HepG2 (cell line): Measurements from ENCODE around the gene HOXC10. TPM values are rescaled to one million over a fixed set of nuclear protein-coding genes. Genes with fewer than 3 reads are reported as not detected.

Experiments
- ATAC-seq: fragments of 200-7000 bp; cut with Tn5 transposase; 3 replicates; pipeline ENCODE4 v1.9.1; 2020; ENCODE audit warnings: mild to moderate bottlenecking, moderate library complexity
- BruUV-seq: library from RNA; stranded (reverse); fragments of 400-500 nt; replicated peaks from 2 replicates; lab custom pipeline; 2021; lab: Mats Ljungman, UMichigan
- CTCF ChIA-PET: fragments of 300-600 bp; formaldehyde crosslinking; extraction: SDS; loops from one replicate; lab custom pipeline; 2021; ENCODE audit warnings: low total read pairs, inconsistent platforms, low intra/inter-chr PET ratio; lab: Yijun Ruan, JAX
- POLR2A ChIA-PET: fragments of 350-600 bp; sonication (Branson Sonifier 250); formaldehyde crosslinking; loops from one replicate; lab custom pipeline; 2020; ENCODE audit warnings: antibody characterized with exemption, inconsistent platforms; lab: Yijun Ruan, JAX
- DNase-seq: peaks from one replicate; pipeline ENCODE4 v3.0.0-alpha.2; 2015; ENCODE audit warnings: low spot score
- FAIRE-seq: peaks from 3 replicates; lab custom pipeline; 2011; peaks lifted over from hg19 to GRCh38; lab: Jason Lieb, UNC
- H2AFZ ChIP-seq: one replicate; pipeline ENCODE4 v1.6.1; 2011; ENCODE audit warnings: low read length, inconsistent platforms
- H3K27ac ChIP-seq: fragments of 300-600 bp; 3 replicates; pipeline ENCODE4 v1.8.0; 2011; ENCODE audit warnings: mixed run types, mild to moderate bottlenecking, mixed read lengths, low read length, inconsistent platforms; ENCODE audit not compliant: insufficient read depth; ENCODE audit errors: extremely low read length
- H3K27me3 ChIP-seq, 2 experiments: fragments of 200-600 bp in 1 of 2; 2 replicates in 1 of 2; 3 replicates in 1 of 2; pipeline versions ENCODE4 v1.6.0 to v1.8.0; 2011; ENCODE audit warnings: low read length in 2 of 2, mild to moderate bottlenecking in 2 of 2, moderate library complexity in 2 of 2, inconsistent platforms in 1 of 2; ENCODE audit not compliant: insufficient read depth in 2 of 2, control insufficient read depth in 1 of 2
- H3K36me3 ChIP-seq, 2 experiments: fragments of 200-600 bp in 1 of 2; replicated peaks in 1 of 2; 2 replicates in 1 of 2; 3 replicates in 1 of 2; pipeline versions ENCODE4 v1.5.1 to v1.8.0; 2011; ENCODE audit warnings: low read length in 2 of 2, inconsistent platforms in 1 of 2; ENCODE audit not compliant: insufficient read depth in 2 of 2, control insufficient read depth in 1 of 2
- H3K4me1 ChIP-seq: 2 replicates; pipeline ENCODE4 v1.5.1; 2012; ENCODE audit warnings: low read length, inconsistent platforms; ENCODE audit not compliant: insufficient read depth
- H3K4me2 ChIP-seq: 2 replicates; pipeline ENCODE4 v1.6.0; 2011; ENCODE audit warnings: low read depth, low read length, inconsistent platforms
- H3K4me3 ChIP-seq, 3 experiments: fragments of 200-600 bp in 1 of 3; sonication (generic), shearing (Covaris generic) in 1 of 3; replicated peaks in 1 of 3; 2 replicates each; pipeline ENCODE4 v1.5.1; 2011 to 2016; ENCODE audit warnings: low read length in 3 of 3, inconsistent platforms in 2 of 3, low read depth in 2 of 3, mild to moderate bottlenecking in 2 of 3, control low read depth in 1 of 3, mixed read lengths in 1 of 3; ENCODE audit not compliant: insufficient read depth in 1 of 3
- H3K79me2 ChIP-seq: one replicate; pipeline ENCODE4 v1.6.1; 2011; ENCODE audit warnings: low read length, inconsistent platforms; ENCODE audit not compliant: insufficient read depth
- H3K9ac ChIP-seq: 2 replicates; pipeline ENCODE4 v1.6.0; 2011; ENCODE audit warnings: mild to moderate bottlenecking, low read depth, low read length, inconsistent platforms; ENCODE audit not compliant: insufficient read depth
- H3K9me3 ChIP-seq: 2 replicates; pipeline ENCODE4 v1.5.1; 2012; ENCODE audit warnings: mild to moderate bottlenecking, low read length
- H4K20me1 ChIP-seq: 2 replicates; pipeline ENCODE4 v1.6.0; 2011; ENCODE audit warnings: inconsistent platforms, mild to moderate bottlenecking, low read length, moderate library complexity; ENCODE audit not compliant: insufficient read depth
- ARNTL ChIP-seq: sonication (generic); formaldehyde crosslinking; IDR thresholded peaks from 2 replicates; pipeline ENCODE4 v1.4.0; 2020; ENCODE audit warnings: mild to moderate bottlenecking, missing genetic modification reagents
- BORCS8-MEF2B ChIP-seq: sonication (generic); formaldehyde crosslinking; IDR thresholded peaks from 2 replicates; pipeline ENCODE4 v1.8.0; 2022; ENCODE audit warnings: mild to moderate bottlenecking, missing genetic modification reagents
- CBX5 ChIP-seq: sonication (generic); formaldehyde crosslinking; IDR thresholded peaks from 2 replicates; pipeline ENCODE4 v1.4.0; 2020; ENCODE audit warnings: missing genetic modification reagents, borderline replicate concordance
- DBP ChIP-seq: sonication (generic); formaldehyde crosslinking; IDR thresholded peaks from 2 replicates; pipeline ENCODE4 v1.4.0; 2020; ENCODE audit warnings: missing genetic modification reagents; ENCODE audit errors: not compliant biosample characterization
- DR1 ChIP-seq: sonication (generic); formaldehyde crosslinking; IDR thresholded peaks from 2 replicates; pipeline ENCODE4 v1.8.0; 2021; ENCODE audit warnings: mild to moderate bottlenecking, missing genetic modification reagents, inconsistent platforms
- GATAD2A ChIP-seq: IDR thresholded peaks from 2 replicates; pipeline ENCODE4 v1.6.1; 2016
- GZF1 ChIP-seq: sonication (generic); formaldehyde crosslinking; IDR thresholded peaks from 2 replicates; pipeline ENCODE4 v1.5.1; 2020; ENCODE audit warnings: mild to moderate bottlenecking, missing genetic modification reagents
- MYC ChIP-seq: sonication (generic); formaldehyde crosslinking; IDR thresholded peaks from 2 replicates; pipeline ENCODE4 v1.9.0; 2021; ENCODE audit warnings: missing genetic modification reagents, borderline replicate concordance
- NFE2 ChIP-seq: sonication (generic); formaldehyde crosslinking; IDR thresholded peaks from 2 replicates; pipeline ENCODE4 v1.4.0; 2020; ENCODE audit warnings: missing genetic modification reagents
- ZMAT5 ChIP-seq: sonication (generic); formaldehyde crosslinking; IDR thresholded peaks from 2 replicates; pipeline ENCODE4 v1.5.0; 2020; ENCODE audit warnings: mild to moderate bottlenecking, low read depth, missing genetic modification reagents, borderline replicate concordance
- ZNF577 ChIP-seq: sonication (generic); formaldehyde crosslinking; IDR thresholded peaks from 2 replicates; pipeline ENCODE4 v1.4.0; 2020; ENCODE audit warnings: mild to moderate bottlenecking, low read depth, missing genetic modification reagents, borderline replicate concordance
- WGBS: methylation state at CpG from one replicate; pipeline ENCODE4 v1.1.6; 2017; ENCODE audit warnings: low lambda C conversion rate; 5-methylcytosine and 5-hydroxymethylcytosine counted together
- in situ Hi-C: cut with HindIII; loops from 2 replicates; pipeline ENCODE4 v1.10.0; 2017; ENCODE audit warnings: low pct_unique_long_range_greater_than_20kb; ENCODE audit not compliant: extremely low pct_ligation_motif_present
- intact Hi-C: fragments of 100-400 bp; cut with micrococcal nuclease; formaldehyde crosslinking; loops from one replicate; pipeline ENCODE4 v1.10.0; 2022; ENCODE audit not compliant: unreplicated experiment
- polyA plus RNA-seq, 8 experiments: library from polyadenylated mRNA; depleted of rRNA in 3 of 8; stranded (reverse) in 7 of 8; unstranded in 1 of 8; fragments of >200 nt; fragmentation: Illumina TruSeq in 4 of 8; extraction: Trizol in 4 of 8; gene quantifications; 2 replicates each; pipeline versions ENCODE4 v1.2.1 to v1.2.3, GENCODE V29; 2011 to 2016; ENCODE audit warnings: low read depth in 4 of 8, missing spikeins in 1 of 8, mixed read lengths in 1 of 8; ENCODE audit not compliant: insufficient read depth in 1 of 8
- total RNA-seq, 5 experiments: library from RNA; depleted of rRNA; stranded (reverse); fragments of >200 nt; fragmentation: Illumina TruSeq; extraction: Trizol; gene quantifications; 2 replicates each; pipeline ENCODE4 v1.2.3, GENCODE V29; 2016; ENCODE audit warnings: low read depth in 1 of 5

HOXC10 gene
- total and polyA plus RNA-seq, 2 of the 13 experiments (the other 11 are each of a cell fraction or from before 2014, with no cell fraction given), result not detected

GRCh38 chr12:53980802-53981496 is 4.0 kb upstream of the HOXC10 start:
- DNase-seq, result no peak
- peaks cover 5 to 71% of the 10 kb centered on the region in 2 experiments for H3K27me3 ChIP-seq
- no peak overlapping the region for H3K4me3 ChIP-seq
- WGBS, result 41% methylated on average over 14 of the region's 15 CpGs
- H3K9me3 ChIP-seq, result no peaks in the 10 kb centered on the region
- no TSS peak for BruUV-seq
- in situ Hi-C loops, result no loop called here
- ChIA-PET CTCF (no interaction called here), POLR2A (no interaction called here)
- no peak overlapping the region for H3K4me2 ChIP-seq
- no peak for ATAC-seq
- no peaks in the 10 kb centered on the region for H3K79me2 ChIP-seq
- intact Hi-C loops, result no loop called here
- no peak for TF ChIP-seq GATAD2A (CRISPR knock-in tag)
- TF ChIP-seq DR1, result no peak
- no peak for TF ChIP-seq ARNTL (CRISPR knock-in tag)
- no peak for TF ChIP-seq MYC (CRISPR knock-in tag)
- no peak for TF ChIP-seq ZMAT5 (CRISPR knock-in tag)
- no peak for TF ChIP-seq ZNF577 (CRISPR knock-in tag)
- TF ChIP-seq NFE2 (CRISPR knock-in tag), result no peak
- TF ChIP-seq GZF1 (CRISPR knock-in tag), result no peak
- no peak for TF ChIP-seq CBX5 (CRISPR knock-in tag)
- TF ChIP-seq BORCS8-MEF2B (CRISPR knock-in tag), result no peak
- no peak for TF ChIP-seq DBP (CRISPR knock-in tag)
- H3K27ac ChIP-seq, result no peak overlapping the region
- H3K36me3 ChIP-seq, result no peaks in the 10 kb centered on the region
- H3K4me1 ChIP-seq, result peaks cover 31% of the 10 kb centered on the region
- H3K9ac ChIP-seq, result no peak overlapping the region
- H2AFZ ChIP-seq, result no peak overlapping the region
- no peaks in the 10 kb centered on the region for H4K20me1 ChIP-seq
- no peak for FAIRE-seq
